A549 (cell line): ENCODE measurements around the gene EID1. TPM values are rescaled to one million over a fixed set of nuclear protein-coding genes. Genes with fewer than 3 reads are reported as not detected.

ENCODE experiments used
- ATAC-seq, 2 experiments: fragments of 200-7000 bp in 1 of 2; fragments of >200 bp in 1 of 2; cut with Nextera tagmentation in 1 of 2; cut with Tn5 transposase in 1 of 2; 3 replicates each; pipeline versions ENCODE4 v1.8.0 to v1.9.1; 2018 to 2020; ENCODE audit warnings: mild to moderate bottlenecking in 1 of 2, moderate library complexity in 1 of 2
- CTCF ChIA-PET: fragments of 300-600 bp; sonication (Branson Sonifier 250); formaldehyde crosslinking; extraction: SDS; loops from one replicate; lab custom pipeline; 2021; ENCODE audit warnings: antibody characterized with exemption, inconsistent platforms; lab: Yijun Ruan, JAX
- POLR2A ChIA-PET: fragments of 350-600 bp; formaldehyde crosslinking; extraction: SDS; loops from one replicate; lab custom pipeline; 2021; ENCODE audit warnings: antibody characterized with exemption, inconsistent platforms; lab: Yijun Ruan, JAX
- DNase-seq, 2 experiments: peaks; one replicate each; pipeline versions ENCODE4 v3.0.0 to v3.0.0-alpha.2; 2011 to 2016; ENCODE audit warnings: low read depth in 1 of 2, low spot score in 1 of 2
- FAIRE-seq: peaks from 2 replicates; lab custom pipeline; 2011; peaks lifted over from hg19 to GRCh38; lab: Jason Lieb, UNC
- H3K27ac ChIP-seq, 2 experiments: fragments of >200 bp; sonication (Bioruptor Twin); formaldehyde crosslinking; 3 replicates each; pipeline ENCODE4 v1.5.1; 2016 to 2017
- H3K4me1 ChIP-seq: fragments of >200 bp; sonication (Bioruptor Twin); formaldehyde crosslinking; 3 replicates; pipeline ENCODE4 v1.6.1; 2016
- H3K4me2 ChIP-seq: fragments of >200 bp; sonication (Bioruptor Twin); formaldehyde crosslinking; 3 replicates; pipeline ENCODE4 v1.6.1; 2016
- H3K4me3 ChIP-seq: fragments of >200 bp; sonication (Bioruptor Twin); formaldehyde crosslinking; 3 replicates; pipeline ENCODE4 v1.5.1; 2016
- H3K9me3 ChIP-seq: fragments of >200 bp; sonication (Bioruptor Twin); formaldehyde crosslinking; 3 replicates; pipeline ENCODE4 v1.6.1; 2016
- CBX2 ChIP-seq: fragments of 200-600 bp; sonication (generic); IDR thresholded peaks from 2 replicates; pipeline ENCODE4 v1.6.1; 2016; ENCODE audit warnings: low read depth, mild to moderate bottlenecking, borderline replicate concordance
- CBX8 ChIP-seq: fragments of 200-600 bp; sonication (generic); IDR thresholded peaks from 2 replicates; pipeline ENCODE4 v1.6.1; 2016
- CEBPB ChIP-seq, 2 experiments: fragments of >200 bp in 1 of 2; sonication (Bioruptor Twin) in 1 of 2; formaldehyde crosslinking in 1 of 2; IDR thresholded peaks; 2 replicates each; pipeline ENCODE4 v1.6.1; 2012 to 2016
- CHD2 ChIP-seq: fragments of 150-350 bp; IDR thresholded peaks from 2 replicates; pipeline ENCODE4 v1.6.1; 2014; ENCODE audit warnings: low read length; ENCODE audit not compliant: partially characterized antibody
- CHD4 ChIP-seq: fragments of 200-600 bp; sonication (generic); IDR thresholded peaks from 2 replicates; pipeline ENCODE4 v1.6.1; 2016; ENCODE audit warnings: antibody characterized with exemption, mild to moderate bottlenecking, borderline replicate concordance
- FOSB ChIP-seq: fragments of 250-450 bp; sonication (Bioruptor Pico); IDR thresholded peaks from 2 replicates; pipeline ENCODE4 v1.5.0; 2020; ENCODE audit warnings: mild to moderate bottlenecking, moderate library complexity
- GATA3 ChIP-seq: IDR thresholded peaks from 2 replicates; pipeline ENCODE4 v1.6.1; 2012; ENCODE audit warnings: borderline replicate concordance
- HOXB13 ChIP-seq: fragments of 250-450 bp; sonication (Bioruptor Pico); IDR thresholded peaks from 2 replicates; pipeline ENCODE4 v1.5.0; 2020; ENCODE audit warnings: low read depth, mild to moderate bottlenecking, moderate library complexity
- JUN ChIP-seq, 2 experiments: fragments of >200 bp; sonication (Bioruptor Twin); formaldehyde crosslinking; IDR thresholded peaks; 2 replicates in 1 of 2; 3 replicates in 1 of 2; pipeline ENCODE4 v1.6.1; 2016 to 2017
- JUNB ChIP-seq: fragments of >200 bp; sonication (Bioruptor Twin); formaldehyde crosslinking; IDR thresholded peaks from 2 replicates; pipeline ENCODE4 v1.6.1; 2016
- KDM5A ChIP-seq: fragments of 200-600 bp; sonication (generic); IDR thresholded peaks from 2 replicates; pipeline ENCODE4 v1.6.1; 2016; ENCODE audit warnings: antibody characterized with exemption, mild to moderate bottlenecking
- MYC ChIP-seq: IDR thresholded peaks from 2 replicates; pipeline ENCODE4 v1.6.1; 2012; ENCODE audit warnings: mild to moderate bottlenecking, inconsistent platforms, low read length, improper control_type of control experiment, borderline replicate concordance
- NFE2L2 ChIP-seq: fragments of 150-350 bp; conservative IDR thresholded peaks from 2 replicates; pipeline ENCODE4 v1.6.1; 2014; ENCODE audit warnings: low read length
- NR3C1 ChIP-seq: fragments of >200 bp; sonication (Bioruptor Twin); formaldehyde crosslinking; IDR thresholded peaks from 3 replicates; pipeline ENCODE4 v1.6.1; 2017
- PHF8 ChIP-seq: fragments of 200-600 bp; sonication (generic); IDR thresholded peaks from 2 replicates; pipeline ENCODE4 v1.6.1; 2016; ENCODE audit warnings: low read depth, mild to moderate bottlenecking, antibody characterized with exemption, moderate library complexity, borderline replicate concordance
- POLR2A ChIP-seq: IDR thresholded peaks from 2 replicates; pipeline ENCODE4 v1.6.1; 2012; ENCODE audit warnings: mild to moderate bottlenecking, low read length
- POLR2AphosphoS2 ChIP-seq: conservative IDR thresholded peaks from 2 replicates; pipeline ENCODE4 v1.6.1; 2012; ENCODE audit warnings: low read length, improper control_type of control experiment, inconsistent platforms
- RCOR1 ChIP-seq: fragments of 150-350 bp; IDR thresholded peaks from 2 replicates; pipeline ENCODE4 v1.6.1; 2014; ENCODE audit warnings: antibody characterized with exemption, low read length, low read depth
- SMC3 ChIP-seq: fragments of >200 bp; sonication (Bioruptor Twin); formaldehyde crosslinking; IDR thresholded peaks from 3 replicates; pipeline ENCODE4 v1.6.1; 2018; ENCODE audit warnings: inconsistent platforms
- SREBF2 ChIP-seq: fragments of 450-650 bp; IDR thresholded peaks from 2 replicates; pipeline ENCODE4 v1.6.1; 2014; ENCODE audit warnings: mild to moderate bottlenecking, moderate library complexity
- TP53 ChIP-seq: fragments of 250-450 bp; sonication (Bioruptor Pico); IDR thresholded peaks from 2 replicates; pipeline ENCODE4 v1.5.0; 2021; ENCODE audit warnings: mild to moderate bottlenecking, moderate library complexity
- ZC3H11A ChIP-seq: fragments of 450-650 bp; IDR thresholded peaks from 2 replicates; pipeline ENCODE4 v1.6.1; 2014; ENCODE audit warnings: antibody characterized with exemption, mild to moderate bottlenecking
- ZNF302 ChIP-seq: fragments of 250-450 bp; sonication (Bioruptor Pico); IDR thresholded peaks from 2 replicates; pipeline ENCODE4 v1.9.0; 2021; ENCODE audit warnings: inconsistent platforms, mild to moderate bottlenecking, moderate library complexity
- WGBS: methylation state at CpG from one replicate; pipeline ENCODE4 v1.1.6; 2017; ENCODE audit errors: missing lambda C conversion rate; 5-methylcytosine and 5-hydroxymethylcytosine counted together
- polyA minus RNA-seq: library from RNA; depleted of rRNA, polyadenylated mRNA; stranded (reverse); fragments of >200 nt; gene quantifications from 2 replicates; pipeline ENCODE4 v1.2.3, GENCODE V29; 2011; rRNA and poly(A)+ RNA removed
- polyA plus RNA-seq, 4 experiments: library from polyadenylated mRNA; depleted of rRNA in 3 of 4; stranded (reverse); fragments of >200 nt; fragmentation: RNase III in 1 of 4; extraction: RNeasy Plus Mini Kit Qiagen cat#74134 plus additional on column Dnase treatment in 1 of 4; gene quantifications; 2 replicates in 3 of 4; 3 replicates in 1 of 4; pipeline ENCODE4 v1.2.3, GENCODE V29; 2011 to 2017
- TF ChIP-seq, protein P1 (sequence below): IDR thresholded peaks from 2 replicates; pipeline ENCODE4 v1.6.1; 2012
- TF ChIP-seq, protein P2 (sequence below): IDR thresholded peaks from 2 replicates; pipeline ENCODE4 v1.6.1; 2012
- TF ChIP-seq, protein P3 (sequence below): fragments of 250-450 bp; sonication (Bioruptor Pico); IDR thresholded peaks from 2 replicates; pipeline ENCODE4 v1.5.0; 2021; ENCODE audit warnings: mild to moderate bottlenecking, moderate library complexity, borderline replicate concordance
- TF ChIP-seq, protein P4 (sequence below): fragments of 200-600 bp; sonication (generic); IDR thresholded peaks from 2 replicates; pipeline ENCODE4 v1.6.1; 2016; ENCODE audit warnings: antibody characterized with exemption, mild to moderate bottlenecking, moderate library complexity
- TF ChIP-seq, protein P5 (sequence below): fragments of >200 bp; sonication (Bioruptor Twin); formaldehyde crosslinking; IDR thresholded peaks from 3 replicates; pipeline ENCODE4 v1.5.1; 2016
- TF ChIP-seq, protein P6 (sequence below): fragments of 250-450 bp; sonication (Bioruptor Pico); IDR thresholded peaks from 2 replicates; pipeline ENCODE4 v1.5.0; 2020; ENCODE audit warnings: low read depth, mild to moderate bottlenecking, moderate library complexity

The EID1 gene, protein sequence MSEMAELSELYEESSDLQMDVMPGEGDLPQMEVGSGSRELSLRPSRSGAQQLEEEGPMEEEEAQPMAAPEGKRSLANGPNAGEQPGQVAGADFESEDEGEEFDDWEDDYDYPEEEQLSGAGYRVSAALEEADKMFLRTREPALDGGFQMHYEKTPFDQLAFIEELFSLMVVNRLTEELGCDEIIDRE
- polyA plus RNA-seq (2011; rRNA removed): 80.2 and 125 TPM in 2 replicates
- 61.5 and 79.0 TPM in 2 replicates for polyA plus RNA-seq (2012; cell fraction: cytosol; rRNA removed)
- 25.2 and 32.8 TPM in 2 replicates for polyA plus RNA-seq (2012; cell fraction: nucleus; rRNA removed)
- polyA plus RNA-seq (2017; fragmentation: RNase III; extraction: RNeasy Plus Mini Kit Qiagen cat#74134 plus additional on column Dnase treatment): 173 to 182 TPM (median 180 TPM) in 3 replicates
- 21.7 and 21.8 TPM in 2 replicates for polyA minus RNA-seq

DNA sequence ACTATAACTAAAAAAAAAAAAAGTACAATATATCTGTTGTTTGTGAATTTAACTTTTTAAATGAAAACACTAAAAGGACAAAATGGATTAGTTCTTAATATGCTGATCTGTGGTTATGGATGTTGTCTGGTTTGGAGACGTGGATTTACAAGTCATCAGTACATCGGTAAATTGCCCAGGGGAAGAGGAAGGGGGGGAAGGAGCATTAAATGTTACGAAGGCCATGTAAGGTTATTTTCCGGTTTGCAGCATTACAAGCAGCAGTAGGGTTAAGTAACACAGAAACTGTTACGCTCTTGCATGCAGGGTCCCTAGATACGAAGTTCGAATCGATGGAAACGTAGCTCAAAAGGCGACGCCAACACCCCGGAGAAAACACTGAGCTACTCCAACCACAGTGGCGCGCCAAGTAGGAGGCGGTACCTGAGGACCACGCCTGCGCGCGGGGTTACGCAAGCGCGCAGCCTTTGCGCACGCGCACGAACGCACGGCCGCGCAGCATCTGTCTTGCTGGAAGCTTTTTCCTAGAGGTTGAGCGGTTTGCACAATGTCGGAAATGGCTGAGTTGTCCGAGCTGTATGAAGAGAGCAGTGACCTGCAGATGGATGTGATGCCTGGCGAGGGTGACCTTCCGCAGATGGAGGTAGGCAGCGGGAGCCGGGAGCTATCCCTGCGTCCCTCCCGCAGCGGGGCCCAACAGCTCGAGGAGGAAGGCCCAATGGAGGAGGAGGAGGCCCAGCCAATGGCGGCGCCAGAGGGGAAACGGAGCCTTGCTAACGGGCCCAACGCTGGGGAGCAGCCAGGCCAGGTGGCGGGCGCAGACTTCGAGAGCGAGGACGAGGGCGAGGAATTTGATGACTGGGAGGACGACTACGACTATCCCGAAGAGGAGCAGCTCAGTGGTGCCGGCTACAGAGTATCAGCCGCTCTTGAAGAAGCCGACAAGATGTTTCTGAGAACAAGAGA, at the start of gene EID1:
TSS of gene EID1 (plus strand) at position 505 of the 966 bp plus-strand sequence. CDS start at position 548, 43 bp downstream.
- no peak for FAIRE-seq
- Histone ChIP-seq H3K9me3 (no peaks in the 10 kb centered on the region), H3K4me1 (peaks cover 15% of the 10 kb centered on the region; the same call in 1 of the 3 replicates), H3K27ac (peak within 1 kb of the TSS; percentile 91), H3K4me3 (peak within 1 kb of the TSS; percentile 96), H3K4me2 (peak within 1 kb of the TSS; percentile 87)
- 2% methylated on average over 20 of the region's 58 CpGs for WGBS
- ChIA-PET POLR2A (interaction anchor here (0.6 to 1.5 kb wide), 13 partner anchors 10 to 278 kb away, joined by 3 to 16 read pairs (median 5); partner anchors contain the start of genes COPS2, SECISBP2L and SHC4), CTCF (interaction anchor here (1.0 to 2.0 kb wide), 4 partner anchors 13 to 98 kb away, joined by 3 to 11 read pairs (median 8); no protein-coding TSS in a partner anchor)
- DNase-seq: peak; percentile 54 to 93
- peak; percentile 98 for ATAC-seq
- TF ChIP-seq, protein P1, sequence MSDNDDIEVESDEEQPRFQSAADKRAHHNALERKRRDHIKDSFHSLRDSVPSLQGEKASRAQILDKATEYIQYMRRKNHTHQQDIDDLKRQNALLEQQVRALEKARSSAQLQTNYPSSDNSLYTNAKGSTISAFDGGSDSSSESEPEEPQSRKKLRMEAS: peak; percentile 62; the same call in 1 of the 2 replicates
- no peak for TF ChIP-seq FOSB (CRISPR knock-in tag)
- no peak for TF ChIP-seq POLR2AphosphoS2
- TF ChIP-seq POLR2A: peak; percentile 71
- peak; percentile 12; the same call in 1 of the 3 replicates for TF ChIP-seq SMC3
- TF ChIP-seq CBX8: no peak
- no peak for TF ChIP-seq JUNB
- no peak for TF ChIP-seq GATA3
- TF ChIP-seq CHD4: no peak
- TF ChIP-seq CEBPB (IDR thresholded peaks at IDR 0.05): peak; percentile 92 to 97
- TF ChIP-seq, protein P2, sequence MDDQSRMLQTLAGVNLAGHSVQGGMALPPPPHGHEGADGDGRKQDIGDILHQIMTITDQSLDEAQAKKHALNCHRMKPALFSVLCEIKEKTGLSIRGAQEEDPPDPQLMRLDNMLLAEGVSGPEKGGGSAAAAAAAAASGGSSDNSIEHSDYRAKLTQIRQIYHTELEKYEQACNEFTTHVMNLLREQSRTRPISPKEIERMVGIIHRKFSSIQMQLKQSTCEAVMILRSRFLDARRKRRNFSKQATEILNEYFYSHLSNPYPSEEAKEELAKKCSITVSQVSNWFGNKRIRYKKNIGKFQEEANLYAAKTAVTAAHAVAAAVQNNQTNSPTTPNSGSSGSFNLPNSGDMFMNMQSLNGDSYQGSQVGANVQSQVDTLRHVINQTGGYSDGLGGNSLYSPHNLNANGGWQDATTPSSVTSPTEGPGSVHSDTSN: no peak
- TF ChIP-seq KDM5A: no peak; the same call in 1 of the 2 replicates
- TF ChIP-seq CHD2: no peak
- no peak for TF ChIP-seq HOXB13 (CRISPR knock-in tag)
- TF ChIP-seq JUN (IDR thresholded peaks at IDR 0.05): peak; percentile 58 to 89
- TF ChIP-seq, protein P3, sequence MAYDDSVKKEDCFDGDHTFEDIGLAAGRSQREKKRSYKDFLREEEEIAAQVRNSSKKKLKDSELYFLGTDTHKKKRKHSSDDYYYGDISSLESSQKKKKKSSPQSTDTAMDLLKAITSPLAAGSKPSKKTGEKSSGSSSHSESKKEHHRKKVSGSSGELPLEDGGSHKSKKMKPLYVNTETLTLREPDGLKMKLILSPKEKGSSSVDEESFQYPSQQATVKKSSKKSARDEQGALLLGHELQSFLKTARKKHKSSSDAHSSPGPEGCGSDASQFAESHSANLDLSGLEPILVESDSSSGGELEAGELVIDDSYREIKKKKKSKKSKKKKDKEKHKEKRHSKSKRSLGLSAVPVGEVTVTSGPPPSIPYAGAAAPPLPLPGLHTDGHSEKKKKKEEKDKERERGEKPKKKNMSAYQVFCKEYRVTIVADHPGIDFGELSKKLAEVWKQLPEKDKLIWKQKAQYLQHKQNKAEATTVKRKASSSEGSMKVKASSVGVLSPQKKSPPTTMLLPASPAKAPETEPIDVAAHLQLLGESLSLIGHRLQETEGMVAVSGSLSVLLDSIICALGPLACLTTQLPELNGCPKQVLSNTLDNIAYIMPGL: no peak
- no peak for TF ChIP-seq RCOR1
- no peak for TF ChIP-seq NFE2L2
- no peak for TF ChIP-seq MYC
- no peak for TF ChIP-seq ZNF302 (CRISPR knock-in tag)
- no peak for TF ChIP-seq TP53
- peak; percentile 69; the same call in 1 of the 2 replicates for TF ChIP-seq PHF8
- no peak for TF ChIP-seq CBX2
- TF ChIP-seq, protein P4, sequence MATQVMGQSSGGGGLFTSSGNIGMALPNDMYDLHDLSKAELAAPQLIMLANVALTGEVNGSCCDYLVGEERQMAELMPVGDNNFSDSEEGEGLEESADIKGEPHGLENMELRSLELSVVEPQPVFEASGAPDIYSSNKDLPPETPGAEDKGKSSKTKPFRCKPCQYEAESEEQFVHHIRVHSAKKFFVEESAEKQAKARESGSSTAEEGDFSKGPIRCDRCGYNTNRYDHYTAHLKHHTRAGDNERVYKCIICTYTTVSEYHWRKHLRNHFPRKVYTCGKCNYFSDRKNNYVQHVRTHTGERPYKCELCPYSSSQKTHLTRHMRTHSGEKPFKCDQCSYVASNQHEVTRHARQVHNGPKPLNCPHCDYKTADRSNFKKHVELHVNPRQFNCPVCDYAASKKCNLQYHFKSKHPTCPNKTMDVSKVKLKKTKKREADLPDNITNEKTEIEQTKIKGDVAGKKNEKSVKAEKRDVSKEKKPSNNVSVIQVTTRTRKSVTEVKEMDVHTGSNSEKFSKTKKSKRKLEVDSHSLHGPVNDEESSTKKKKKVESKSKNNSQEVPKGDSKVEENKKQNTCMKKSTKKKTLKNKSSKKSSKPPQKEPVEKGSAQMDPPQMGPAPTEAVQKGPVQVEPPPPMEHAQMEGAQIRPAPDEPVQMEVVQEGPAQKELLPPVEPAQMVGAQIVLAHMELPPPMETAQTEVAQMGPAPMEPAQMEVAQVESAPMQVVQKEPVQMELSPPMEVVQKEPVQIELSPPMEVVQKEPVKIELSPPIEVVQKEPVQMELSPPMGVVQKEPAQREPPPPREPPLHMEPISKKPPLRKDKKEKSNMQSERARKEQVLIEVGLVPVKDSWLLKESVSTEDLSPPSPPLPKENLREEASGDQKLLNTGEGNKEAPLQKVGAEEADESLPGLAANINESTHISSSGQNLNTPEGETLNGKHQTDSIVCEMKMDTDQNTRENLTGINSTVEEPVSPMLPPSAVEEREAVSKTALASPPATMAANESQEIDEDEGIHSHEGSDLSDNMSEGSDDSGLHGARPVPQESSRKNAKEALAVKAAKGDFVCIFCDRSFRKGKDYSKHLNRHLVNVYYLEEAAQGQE: no peak
- TF ChIP-seq, protein P5, sequence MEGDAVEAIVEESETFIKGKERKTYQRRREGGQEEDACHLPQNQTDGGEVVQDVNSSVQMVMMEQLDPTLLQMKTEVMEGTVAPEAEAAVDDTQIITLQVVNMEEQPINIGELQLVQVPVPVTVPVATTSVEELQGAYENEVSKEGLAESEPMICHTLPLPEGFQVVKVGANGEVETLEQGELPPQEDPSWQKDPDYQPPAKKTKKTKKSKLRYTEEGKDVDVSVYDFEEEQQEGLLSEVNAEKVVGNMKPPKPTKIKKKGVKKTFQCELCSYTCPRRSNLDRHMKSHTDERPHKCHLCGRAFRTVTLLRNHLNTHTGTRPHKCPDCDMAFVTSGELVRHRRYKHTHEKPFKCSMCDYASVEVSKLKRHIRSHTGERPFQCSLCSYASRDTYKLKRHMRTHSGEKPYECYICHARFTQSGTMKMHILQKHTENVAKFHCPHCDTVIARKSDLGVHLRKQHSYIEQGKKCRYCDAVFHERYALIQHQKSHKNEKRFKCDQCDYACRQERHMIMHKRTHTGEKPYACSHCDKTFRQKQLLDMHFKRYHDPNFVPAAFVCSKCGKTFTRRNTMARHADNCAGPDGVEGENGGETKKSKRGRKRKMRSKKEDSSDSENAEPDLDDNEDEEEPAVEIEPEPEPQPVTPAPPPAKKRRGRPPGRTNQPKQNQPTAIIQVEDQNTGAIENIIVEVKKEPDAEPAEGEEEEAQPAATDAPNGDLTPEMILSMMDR: no peak
- TF ChIP-seq, protein P6, sequence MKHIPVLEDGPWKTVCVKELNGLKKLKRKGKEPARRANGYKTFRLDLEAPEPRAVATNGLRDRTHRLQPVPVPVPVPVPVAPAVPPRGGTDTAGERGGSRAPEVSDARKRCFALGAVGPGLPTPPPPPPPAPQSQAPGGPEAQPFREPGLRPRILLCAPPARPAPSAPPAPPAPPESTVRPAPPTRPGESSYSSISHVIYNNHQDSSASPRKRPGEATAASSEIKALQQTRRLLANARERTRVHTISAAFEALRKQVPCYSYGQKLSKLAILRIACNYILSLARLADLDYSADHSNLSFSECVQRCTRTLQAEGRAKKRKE (CRISPR knock-in tag): no peak
- TF ChIP-seq SREBF2: no peak
- no peak for TF ChIP-seq ZC3H11A
- no peak for TF ChIP-seq NR3C1
